Measurements from ENCODE around the gene MEIS2.

MEIS2 gene

GRCh38 chr15:37077623-37078351 is 22.6 kb downstream of the MEIS2 start:
- no peak for FAIRE-seq
- no peak for DNase-seq (ENCODE audit: low spot score)

GRCh38 chr15:37076543-37076942 is 23.8 kb downstream of the MEIS2 start:
- no peak for FAIRE-seq
- no peak for DNase-seq (ENCODE audit: low spot score)

DNA sequence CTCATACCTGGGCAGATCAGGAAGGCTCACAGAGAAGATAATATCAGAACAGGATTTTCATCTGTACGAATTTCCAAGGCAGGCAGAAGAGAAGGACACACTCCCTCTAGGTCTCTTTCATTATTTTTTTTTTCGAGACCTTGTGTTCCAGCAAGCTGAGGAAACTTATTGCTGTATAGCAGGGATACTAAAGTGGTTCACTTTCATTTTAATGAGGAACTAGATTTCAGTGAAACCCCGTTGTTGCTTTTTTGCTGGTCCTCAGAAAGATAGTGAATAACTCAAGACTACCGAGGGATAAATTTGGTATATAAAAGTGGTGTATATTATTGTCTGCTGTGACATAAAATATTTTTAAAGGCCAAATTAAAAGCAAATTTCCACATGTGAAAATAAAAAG is 24.6 kb downstream of the MEIS2 start:
- FAIRE-seq = no peak
- no peak for DNase-seq (ENCODE audit: low spot score)

GRCh38 chr15:37072181-37072580 is 28.2 kb downstream of the MEIS2 start:
- FAIRE-seq (no peak), DNase-seq (ENCODE audit: low spot score) (no peak)

GRCh38 chr15:37071134-37071533 is 29.2 kb downstream of the MEIS2 start:
- no peak for DNase-seq (ENCODE audit: low spot score)
- no peak for FAIRE-seq

DNA sequence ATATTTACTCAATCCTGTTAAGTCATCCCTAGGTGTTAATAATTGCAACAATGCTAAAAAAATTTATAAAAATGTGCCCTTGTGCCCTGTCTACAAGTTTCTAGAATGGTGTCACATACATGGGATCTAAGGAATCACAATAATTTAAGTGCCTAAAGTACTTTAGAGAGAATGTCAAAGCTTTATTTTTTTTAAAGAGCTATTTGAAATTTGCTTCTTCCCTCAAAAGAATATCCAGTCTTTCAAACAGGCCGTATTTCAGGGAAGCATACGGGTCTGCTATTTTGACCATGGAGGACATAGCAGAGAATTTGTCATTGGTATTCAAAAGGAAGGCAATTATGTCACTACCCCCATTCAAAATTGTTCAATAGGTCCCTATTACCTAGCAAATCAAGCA is 29.7 kb downstream of the MEIS2 start:
- no peak for DNase-seq (ENCODE audit: low spot score)
- FAIRE-seq = no peak

- DNase-seq (ENCODE audit: low spot score) = no peak
- FAIRE-seq = no peak
These were observed 38.4 kb downstream of the MEIS2 start for GRCh38 chr15:37061996-37062395.

DNA sequence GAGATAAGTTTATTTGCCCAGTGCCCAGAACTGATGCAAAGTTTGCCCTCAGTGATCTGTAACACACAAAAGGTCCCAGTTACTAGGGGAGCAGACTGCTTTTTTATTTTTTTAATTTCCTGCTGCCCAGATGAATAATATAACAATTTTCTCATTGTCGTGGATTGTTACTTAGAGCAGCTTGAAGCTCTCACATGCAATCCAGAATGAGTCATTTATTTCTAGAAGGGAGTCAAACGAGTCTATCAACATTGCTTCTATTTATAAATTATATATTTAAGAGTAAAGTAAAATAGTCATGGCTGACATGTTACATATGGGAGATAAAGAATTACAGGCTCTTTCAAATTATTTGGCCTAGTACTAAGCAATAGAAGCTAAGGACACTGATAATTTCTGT is 41.3 kb downstream of the MEIS2 start:
- FAIRE-seq (no peak), DNase-seq (ENCODE audit: low spot score) (no peak)

DNA sequence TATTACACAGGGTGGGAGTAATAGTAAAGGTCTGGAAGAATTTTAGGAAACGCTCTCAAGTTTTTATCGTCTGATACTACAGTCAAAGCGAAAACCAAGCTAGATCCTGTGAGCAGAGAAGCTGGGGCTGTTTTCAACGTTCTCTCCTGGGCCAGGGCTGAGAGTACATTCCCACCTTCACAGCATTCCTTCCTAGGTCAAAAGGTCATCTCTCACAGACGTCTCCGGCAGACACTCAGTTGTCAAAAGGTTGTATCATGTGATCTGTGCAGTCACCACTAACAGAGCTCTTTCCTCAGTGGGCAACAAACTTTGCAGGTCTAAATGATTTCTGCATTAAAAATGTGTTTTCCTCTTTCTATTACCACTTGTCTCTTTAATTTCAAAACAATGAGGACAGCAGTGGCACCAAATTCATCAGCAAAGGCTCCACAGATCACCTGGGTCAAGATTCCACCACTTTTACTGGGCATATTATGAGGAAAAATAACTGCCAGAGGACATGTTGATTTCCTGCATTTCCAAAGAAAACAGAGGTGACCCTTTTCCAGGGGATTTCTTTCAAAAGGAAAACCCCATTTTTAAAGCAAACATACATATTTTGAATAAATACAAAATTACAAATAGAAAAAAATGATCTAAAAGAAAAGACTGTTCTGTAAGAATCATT is 41.9 kb downstream of the MEIS2 start:
- FAIRE-seq (no peak), DNase-seq (ENCODE audit: low spot score) (no peak)

GRCh38 chr15:37057831-37058230 is 42.5 kb downstream of the MEIS2 start:
- FAIRE-seq = no peak
- DNase-seq (ENCODE audit: low spot score) = no peak

DNA sequence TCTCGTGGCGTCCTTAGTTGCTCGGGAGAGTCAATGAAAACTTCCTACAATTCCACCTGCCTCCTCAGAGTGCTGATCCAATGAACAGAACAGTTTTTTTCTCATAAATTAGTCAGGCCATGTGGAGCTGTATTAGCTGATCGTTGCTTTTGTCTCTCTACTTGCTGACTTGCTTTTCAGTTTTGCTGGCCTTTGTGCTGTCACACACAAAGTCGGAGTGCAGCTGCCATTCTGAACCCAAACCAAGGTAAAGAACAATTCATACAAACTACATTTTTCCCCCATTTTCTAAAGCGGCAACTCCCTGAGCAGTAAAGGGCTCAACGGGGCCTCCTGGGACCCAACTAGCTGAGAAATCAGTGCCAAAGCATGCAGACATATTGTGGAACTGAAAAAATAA is 43.1 kb downstream of the MEIS2 start:
- no peak for FAIRE-seq
- DNase-seq (ENCODE audit: low spot score) = no peak

GRCh38 chr15:37056177-37057121 is 43.9 kb downstream of the MEIS2 start:
- no peak for FAIRE-seq
- DNase-seq (ENCODE audit: low spot score) = no peak

DNA sequence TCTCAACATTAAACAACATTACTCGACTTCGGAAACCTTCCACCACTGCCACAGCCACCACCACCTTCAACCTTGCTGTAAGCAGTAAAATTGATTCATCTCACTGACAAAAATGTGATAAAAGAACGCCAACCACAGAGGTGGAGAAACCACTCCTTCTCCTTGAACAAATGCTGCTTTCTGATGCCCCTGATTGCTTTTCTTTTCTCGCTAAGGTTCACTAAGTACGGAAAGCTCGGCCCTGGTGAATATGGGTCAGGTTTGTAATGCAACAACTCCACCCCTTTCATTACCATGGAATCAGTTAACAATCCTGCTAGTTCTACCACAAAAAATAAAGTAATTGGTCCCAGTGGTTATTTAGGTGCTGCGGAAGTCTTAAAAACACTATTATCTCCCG is 44.9 kb downstream of the MEIS2 start:
- DNase-seq (ENCODE audit: low spot score) (no peak), FAIRE-seq (no peak)

GRCh38 chr15:37054336-37054735 is 46.0 kb downstream of the MEIS2 start:
- no peak for DNase-seq (ENCODE audit: low spot score)

GRCh38 chr15:37053166-37053565 is 47.2 kb downstream of the MEIS2 start:
- no peak for DNase-seq (ENCODE audit: low spot score)
- FAIRE-seq = no peak

More at GRCh38 chr15:37054336-37054735, 46.0 kb downstream of the MEIS2 start:
- FAIRE-seq = no peak

- DNase-seq (ENCODE audit: low spot score) = no peak
- no peak for FAIRE-seq
These were observed 50.0 kb downstream of the MEIS2 start for GRCh38 chr15:37050345-37050744.

- no peak for FAIRE-seq
- no peak for DNase-seq (ENCODE audit: low spot score)
These were observed 53.3 kb downstream of the MEIS2 start for GRCh38 chr15:37046876-37047614.

DNA sequence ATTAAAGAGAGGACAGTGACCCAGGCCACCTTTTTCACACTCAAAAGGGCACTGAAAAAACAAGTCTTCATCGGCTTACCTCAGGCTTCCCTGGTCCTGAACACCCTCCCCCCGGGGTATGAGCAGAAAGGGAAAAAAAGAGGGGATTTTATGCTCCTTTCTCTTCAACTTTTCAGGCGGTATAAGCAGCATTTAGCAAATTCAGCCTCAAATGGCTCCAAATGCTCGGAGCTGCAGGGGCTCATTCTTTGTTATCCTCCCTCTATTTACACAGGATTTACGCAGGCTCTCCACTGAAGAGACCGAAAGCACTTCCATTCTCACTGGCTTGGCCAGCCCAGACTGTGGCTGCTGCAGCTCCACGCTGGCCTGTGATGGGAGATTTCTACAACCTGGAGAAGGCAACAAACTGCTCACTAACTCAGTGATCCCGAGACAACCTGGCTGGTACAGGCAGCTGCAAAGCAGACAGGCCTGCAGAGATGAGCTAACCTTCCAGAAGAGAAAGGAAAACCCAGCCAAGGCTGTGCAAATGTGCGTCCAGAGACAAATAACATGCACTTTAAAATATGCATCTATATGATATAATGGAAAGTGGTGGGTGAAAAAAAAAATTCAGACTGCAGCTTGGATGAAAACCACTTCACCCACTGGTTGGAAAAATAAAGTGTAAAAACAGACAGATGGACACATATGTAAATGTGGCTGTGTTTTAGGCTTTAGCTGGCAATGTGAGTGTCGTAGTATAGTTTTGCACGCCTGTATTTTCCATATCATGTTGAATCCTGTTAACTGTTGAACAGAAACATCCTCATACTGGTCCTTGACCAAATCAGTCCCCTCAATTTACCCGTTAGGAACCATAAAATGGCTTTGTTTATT is 54.2 kb downstream of the MEIS2 start:
- FAIRE-seq (no peak), DNase-seq (ENCODE audit: low spot score) (no peak)

DNA sequence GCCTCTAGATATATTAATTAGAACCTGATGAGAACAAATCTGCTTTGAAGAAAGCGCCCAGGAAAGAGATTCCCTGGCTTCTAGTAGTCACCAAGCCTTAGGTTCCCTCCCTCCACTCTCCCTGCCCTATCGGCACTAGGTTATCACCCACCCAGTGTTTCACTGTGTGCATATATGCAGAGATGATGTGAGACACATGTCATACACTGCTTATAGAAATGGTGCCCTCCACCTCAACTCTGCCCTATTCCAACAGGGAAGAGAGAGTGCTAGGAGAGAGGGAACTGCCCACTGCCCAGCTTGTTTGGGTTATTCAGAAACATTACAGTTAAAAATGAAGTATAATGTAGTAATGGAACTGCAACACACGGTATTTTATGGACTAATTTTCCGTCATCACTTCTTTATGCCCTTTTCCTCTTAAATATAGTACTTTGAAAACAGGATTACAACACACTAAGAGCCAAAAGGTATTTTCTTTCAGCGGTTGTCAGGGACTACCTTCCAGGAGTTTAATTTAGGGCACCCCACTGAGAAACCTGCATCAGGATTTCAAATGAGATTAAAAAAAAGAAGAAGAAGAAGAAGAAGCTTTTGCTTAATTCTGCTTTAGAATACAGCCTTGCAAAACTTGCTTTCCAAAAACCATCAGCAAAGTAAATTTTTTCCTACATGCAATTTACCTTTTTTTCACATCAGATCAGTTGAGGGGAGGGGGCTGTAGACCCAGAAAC is 55.3 kb downstream of the MEIS2 start:
- FAIRE-seq = no peak
- no peak for DNase-seq (ENCODE audit: low spot score)

DNA sequence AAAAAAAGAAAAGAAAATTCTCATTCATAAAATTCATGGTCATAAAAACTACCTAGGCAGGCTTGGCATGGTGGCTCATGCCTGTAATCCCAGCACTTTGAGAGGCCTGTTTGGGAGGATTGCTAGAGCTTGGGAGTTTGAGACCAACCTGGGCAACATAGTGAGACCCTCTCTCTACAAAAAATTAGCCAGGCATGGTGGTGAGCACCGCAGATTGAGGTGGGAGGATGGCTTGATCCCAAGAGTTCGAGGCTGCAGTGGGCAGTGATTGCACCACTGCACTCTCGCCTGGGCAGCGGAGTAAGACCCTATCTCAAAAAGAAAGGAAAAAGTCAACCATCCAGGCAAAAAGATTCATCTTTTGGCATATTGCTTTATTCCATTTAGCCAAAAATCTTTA is 58.5 kb downstream of the MEIS2 start:
- no peak for DNase-seq (ENCODE audit: low spot score)
- no peak for FAIRE-seq
